HUDEP-2 (cell line): ENCODE measurements around the gene LMOD3.

Source experiments
- DNase-seq, 76 experiments: peaks; one replicate each; lab custom pipeline; 2025; ENCODE audit not compliant: unreplicated experiment in 76 of 76; lab: John Stamatoyannopoulos, UW

The LMOD3 gene

GRCh38 chr3:69122403-69122802, at the start of gene LMOD3:
Gene LMOD3 (minus strand): TSS chr3:69122595. CDS start chr3:69122386, 209 bp downstream.
- DNase-seq: no peak

- no peak for DNase-seq
Observed at GRCh38 chr3:69172058-69172457, 49.7 kb upstream of the LMOD3 start.

DNA sequence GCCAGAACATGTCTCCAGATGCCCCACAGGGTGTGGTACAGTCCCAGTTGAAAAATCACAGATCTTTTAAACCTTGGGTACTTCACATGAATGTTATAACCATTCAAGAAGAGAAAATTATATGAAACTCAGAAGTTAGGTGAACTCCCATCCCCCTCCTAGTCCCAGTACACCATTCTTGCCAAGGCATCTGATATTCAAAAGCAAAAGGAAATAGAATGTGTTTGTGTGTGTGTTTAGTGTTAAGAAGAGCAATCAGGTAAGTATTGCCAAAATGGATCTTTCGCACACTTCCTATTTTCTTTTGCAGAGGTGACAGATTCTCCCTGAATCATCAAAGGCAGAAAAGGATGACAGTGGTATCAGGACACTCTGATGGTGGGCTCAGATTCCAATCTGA, 44.1 kb upstream of the LMOD3 start:
- no peak for DNase-seq

GRCh38 chr3:69165744-69166143, 43.3 kb upstream of the LMOD3 start:
- no peak for DNase-seq

DNA sequence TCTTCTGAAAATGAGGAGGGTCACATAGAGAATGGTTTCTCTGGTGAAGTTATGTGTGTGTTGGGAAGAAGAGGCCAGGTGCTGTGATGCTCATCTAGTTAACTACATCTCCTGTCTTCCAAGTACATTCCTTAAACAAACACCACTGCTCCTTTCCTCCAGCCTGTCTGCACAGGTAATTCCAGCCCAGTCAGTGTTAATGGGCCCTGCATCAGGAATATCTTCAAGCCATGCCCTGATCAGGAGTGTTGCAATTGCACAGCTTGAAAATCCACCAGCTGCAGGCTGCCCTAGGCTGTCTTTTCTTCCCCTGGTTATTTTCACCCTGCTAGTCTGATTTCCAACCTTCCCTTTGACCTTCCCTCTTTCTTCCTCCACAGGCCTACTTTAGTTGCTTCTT, 41.9 kb upstream of the LMOD3 start:
- DNase-seq: no peak

DNA sequence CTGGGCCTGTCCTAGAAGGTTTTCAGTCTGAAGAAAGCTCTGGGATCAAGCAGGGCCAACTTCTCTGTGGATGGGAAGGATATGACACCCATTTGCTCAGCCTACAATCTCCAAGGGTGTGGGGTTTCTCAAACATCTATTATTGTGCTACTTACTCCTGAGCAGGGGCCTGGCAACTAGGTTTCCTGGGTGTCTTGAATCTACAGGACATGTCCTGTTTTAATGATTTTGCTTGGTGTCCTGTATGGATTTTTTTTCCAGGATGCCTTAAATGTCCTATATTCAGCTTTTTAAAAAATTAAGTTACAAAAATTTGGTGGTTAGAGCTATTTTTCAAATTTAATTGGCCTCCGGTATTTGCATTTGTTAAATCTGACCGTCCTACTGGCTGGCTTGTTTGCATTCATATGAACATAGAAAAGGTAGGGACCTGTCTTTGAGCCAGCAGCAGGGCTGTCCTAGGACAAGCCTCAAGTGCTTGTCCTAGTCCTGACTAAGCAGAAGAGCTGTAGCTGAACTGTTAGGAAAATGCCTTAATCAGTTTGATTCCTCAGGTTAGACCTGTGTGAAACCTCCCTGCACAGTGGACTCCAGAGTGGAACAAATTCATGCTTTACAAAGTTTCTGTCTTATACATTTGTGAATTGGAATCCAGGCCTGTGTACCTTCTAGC, 40.0 kb upstream of the LMOD3 start:
- DNase-seq: no peak

- DNase-seq: peak in 19 of 76 experiments; percentile 0 to 37 (median 11)
Observed at GRCh38 chr3:69161587-69162307, 39.4 kb upstream of the LMOD3 start.

GRCh38 chr3:69160525-69160924, 38.1 kb upstream of the LMOD3 start:
- no peak for DNase-seq

- DNase-seq: no peak
Observed at GRCh38 chr3:69160107-69160506, 37.7 kb upstream of the LMOD3 start.

- DNase-seq: no peak
Observed at GRCh38 chr3:69149586-69149985, 27.2 kb upstream of the LMOD3 start.

DNA sequence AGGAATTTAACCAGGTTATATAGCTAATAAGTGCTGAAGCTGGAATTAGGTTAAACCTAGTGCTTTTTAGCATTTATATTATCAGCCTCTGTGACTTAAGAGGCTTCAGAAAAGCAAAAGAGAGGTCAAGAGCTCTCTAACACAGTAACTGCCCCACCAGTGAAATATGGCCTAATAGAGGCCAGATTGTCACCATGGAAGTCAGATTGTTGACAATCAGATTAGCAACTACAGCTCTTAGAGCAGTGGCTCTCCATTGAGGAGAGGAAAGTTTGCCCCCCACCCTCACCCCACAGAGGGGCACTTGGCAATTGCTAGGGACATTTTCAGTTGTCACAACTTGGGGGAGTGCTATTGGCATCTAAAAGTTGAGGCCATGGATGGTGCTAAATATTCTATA, 23.3 kb upstream of the LMOD3 start:
- no peak for DNase-seq

- no peak for DNase-seq
Observed at GRCh38 chr3:69144631-69145245, 22.3 kb upstream of the LMOD3 start.

GRCh38 chr3:69143612-69144011, 21.2 kb upstream of the LMOD3 start:
- peak in 13 of 76 experiments; percentile 1 to 49 (median 10) for DNase-seq

- DNase-seq: no peak
Observed at GRCh38 chr3:69142797-69143454, 20.5 kb upstream of the LMOD3 start.

- no peak for DNase-seq
Observed at GRCh38 chr3:69142090-69142489, 19.7 kb upstream of the LMOD3 start.

DNA sequence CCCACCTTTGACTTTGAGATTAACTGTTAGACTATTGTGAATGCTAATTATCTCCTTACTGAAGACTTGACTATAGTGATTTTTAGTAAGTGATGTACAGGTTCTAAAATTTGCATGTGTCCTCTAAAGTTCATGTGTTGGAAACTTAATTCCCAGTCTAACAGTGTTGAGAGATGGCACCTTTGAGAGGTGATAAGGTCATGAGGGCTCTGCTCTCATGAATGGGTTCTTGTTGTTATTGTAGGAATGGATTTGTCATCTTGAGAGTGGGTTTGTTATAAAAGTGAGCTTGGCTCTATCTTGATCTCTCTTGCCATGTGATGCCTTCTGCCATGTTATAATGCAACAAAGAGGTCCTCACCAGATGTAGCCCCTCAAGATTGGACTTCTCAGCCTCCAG, 18.9 kb upstream of the LMOD3 start:
- no peak for DNase-seq

GRCh38 chr3:69137412-69137811, 15.0 kb upstream of the LMOD3 start:
- DNase-seq: no peak

DNA sequence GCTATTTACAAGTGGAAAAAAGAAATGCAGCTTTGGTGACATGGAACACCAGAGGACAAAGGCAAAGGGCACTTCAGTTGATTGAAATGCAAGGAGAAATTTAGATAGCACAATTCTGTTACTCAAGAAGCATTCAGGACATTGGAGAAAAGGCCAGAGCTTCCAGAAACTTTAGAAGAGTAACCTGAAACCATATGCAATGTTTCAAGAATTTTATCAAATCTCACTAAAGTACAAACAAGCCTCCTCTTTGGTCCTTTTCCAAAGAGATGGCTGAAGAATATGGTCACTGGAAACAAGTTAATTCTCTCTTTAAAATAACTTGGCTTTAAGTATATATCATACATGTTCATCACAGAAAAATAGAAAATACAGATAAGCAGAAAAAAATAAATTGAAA, 14.6 kb upstream of the LMOD3 start:
- DNase-seq: no peak

- DNase-seq: no peak
Observed at GRCh38 chr3:69130689-69131088, 8.3 kb upstream of the LMOD3 start.

DNA sequence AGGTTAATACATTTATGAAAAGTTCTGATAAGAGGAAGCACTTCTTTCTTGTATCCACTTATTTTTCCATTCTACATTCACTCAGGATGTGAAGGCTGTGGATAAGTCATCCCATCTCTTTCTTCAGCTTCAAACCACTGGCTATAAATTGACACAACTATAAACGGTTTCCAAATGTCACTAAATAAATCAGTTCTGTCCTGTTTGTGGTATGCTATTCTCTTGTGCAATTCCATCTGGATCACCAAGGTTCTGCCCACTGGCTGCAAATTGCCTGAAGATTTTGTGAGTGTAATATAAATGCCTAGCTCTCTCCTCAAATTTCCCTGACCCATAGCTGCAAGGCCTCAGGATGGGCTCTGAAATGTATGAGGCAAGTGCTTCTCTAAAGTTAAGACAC, 7.1 kb upstream of the LMOD3 start:
- no peak for DNase-seq

GRCh38 chr3:69128509-69128908, 6.1 kb upstream of the LMOD3 start:
- no peak for DNase-seq
